ENCODE data around the gene N4BP2L2.

- TF ChIP-seq EZH2 (IDR thresholded peaks at IDR 0.05; ENCODE audit: borderline replicate concordance, low read depth, low read length, severe bottlenecking), result no peak
- no peak for TF ChIP-seq CTCF (IDR thresholded peaks at IDR 0.05; ENCODE audit: borderline replicate concordance, extremely low read depth, low read length, poor library complexity, severe bottlenecking)
Measured at GRCh38 chr13:32414580-32414979, 124.0 kb downstream of the N4BP2L2 start.
